ENCODE data around the gene HECTD4.

The HECTD4 gene

DNA sequence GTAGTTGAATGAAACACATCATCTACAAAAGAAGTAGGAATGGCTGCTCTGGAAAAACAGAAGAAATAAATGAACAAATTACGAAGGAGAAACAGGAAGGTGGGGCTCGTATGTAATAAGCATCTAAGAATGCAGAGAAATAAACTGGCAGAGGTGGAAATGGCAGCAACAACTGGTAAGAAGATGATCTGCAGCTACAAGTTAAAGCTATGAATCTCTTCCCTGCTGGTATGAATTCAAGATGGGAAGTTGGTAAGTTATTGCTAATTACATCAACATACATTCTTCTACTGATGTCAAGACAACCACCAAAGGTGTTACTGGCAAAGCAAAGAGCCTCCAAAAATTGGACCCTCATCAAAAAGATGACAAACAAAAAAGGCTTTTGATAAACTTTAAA, 59.8 kb downstream of the HECTD4 start:
- no peak overlapping the region for H3K4me3 ChIP-seq (ENCODE audit: low read depth, low read length)
- TF ChIP-seq CTCF (IDR thresholded peaks at IDR 0.05; ENCODE audit: borderline replicate concordance, insufficient read depth, low read depth, low read length) = no peak

- no peak overlapping the region for H3K4me3 ChIP-seq (ENCODE audit: low read depth, low read length)
- TF ChIP-seq CTCF (IDR thresholded peaks at IDR 0.05; ENCODE audit: borderline replicate concordance, insufficient read depth, low read depth, low read length) = no peak
Measured at GRCh38 chr12:112321245-112321644, 61.0 kb downstream of the HECTD4 start.

GRCh38 chr12:112319395-112319794, 62.8 kb downstream of the HECTD4 start:
- no peak for TF ChIP-seq CTCF (IDR thresholded peaks at IDR 0.05; ENCODE audit: borderline replicate concordance, insufficient read depth, low read depth, low read length)

GRCh38 chr12:112317481-112317880, 64.8 kb downstream of the HECTD4 start:
- no peak overlapping the region for H3K4me3 ChIP-seq (ENCODE audit: low read depth, low read length)
- no peak for TF ChIP-seq CTCF (IDR thresholded peaks at IDR 0.05; ENCODE audit: borderline replicate concordance, insufficient read depth, low read depth, low read length)

More at GRCh38 chr12:112319395-112319794, 62.8 kb downstream of the HECTD4 start:
- no peak overlapping the region for H3K4me3 ChIP-seq (ENCODE audit: low read depth, low read length)

- TF ChIP-seq CTCF (IDR thresholded peaks at IDR 0.05; ENCODE audit: borderline replicate concordance, insufficient read depth, low read depth, low read length) = no peak
- H3K4me3 ChIP-seq (ENCODE audit: low read depth, low read length) = no peak overlapping the region
Measured at GRCh38 chr12:112314981-112315380, 67.2 kb downstream of the HECTD4 start.

- no peak overlapping the region for H3K4me3 ChIP-seq (ENCODE audit: low read depth, low read length)
- no peak for TF ChIP-seq CTCF (IDR thresholded peaks at IDR 0.05; ENCODE audit: borderline replicate concordance, insufficient read depth, low read depth, low read length)
Measured at GRCh38 chr12:112309797-112310196, 72.4 kb downstream of the HECTD4 start.

DNA sequence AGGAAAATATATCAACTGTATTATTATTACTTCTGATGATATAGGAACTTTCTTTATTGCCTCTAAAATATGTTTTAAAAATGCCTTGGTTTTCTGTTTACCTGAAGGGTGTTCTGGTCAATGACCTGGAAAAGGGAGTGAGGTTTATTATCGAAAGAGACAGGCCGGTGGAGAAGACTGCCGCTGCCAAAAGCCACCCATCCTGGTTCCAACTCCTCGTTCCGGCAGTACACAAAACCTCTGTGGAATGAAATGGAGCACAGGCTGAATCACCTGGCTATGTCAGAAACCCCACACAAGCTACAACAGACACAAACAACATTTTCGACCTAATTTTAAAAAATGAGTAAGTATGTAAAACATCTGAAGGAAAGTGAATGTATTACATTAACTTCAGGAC, 73.6 kb downstream of the HECTD4 start:
- no peak for TF ChIP-seq CTCF (IDR thresholded peaks at IDR 0.05; ENCODE audit: borderline replicate concordance, insufficient read depth, low read depth, low read length)
- no peak overlapping the region for H3K4me3 ChIP-seq (ENCODE audit: low read depth, low read length)
